NCI-H82 (cell line): Measurements from ENCODE around the gene PINK1.
"Not testable (repeated sequence)": the region's sequence is repeated elsewhere in the genome, so short reads cannot be mapped to it uniquely, and the experiment has no call there.

Experiments
- DNase-seq: peaks from one replicate; lab custom pipeline; 2025; lab: John Stamatoyannopoulos, UW

PINK1 gene

DNA sequence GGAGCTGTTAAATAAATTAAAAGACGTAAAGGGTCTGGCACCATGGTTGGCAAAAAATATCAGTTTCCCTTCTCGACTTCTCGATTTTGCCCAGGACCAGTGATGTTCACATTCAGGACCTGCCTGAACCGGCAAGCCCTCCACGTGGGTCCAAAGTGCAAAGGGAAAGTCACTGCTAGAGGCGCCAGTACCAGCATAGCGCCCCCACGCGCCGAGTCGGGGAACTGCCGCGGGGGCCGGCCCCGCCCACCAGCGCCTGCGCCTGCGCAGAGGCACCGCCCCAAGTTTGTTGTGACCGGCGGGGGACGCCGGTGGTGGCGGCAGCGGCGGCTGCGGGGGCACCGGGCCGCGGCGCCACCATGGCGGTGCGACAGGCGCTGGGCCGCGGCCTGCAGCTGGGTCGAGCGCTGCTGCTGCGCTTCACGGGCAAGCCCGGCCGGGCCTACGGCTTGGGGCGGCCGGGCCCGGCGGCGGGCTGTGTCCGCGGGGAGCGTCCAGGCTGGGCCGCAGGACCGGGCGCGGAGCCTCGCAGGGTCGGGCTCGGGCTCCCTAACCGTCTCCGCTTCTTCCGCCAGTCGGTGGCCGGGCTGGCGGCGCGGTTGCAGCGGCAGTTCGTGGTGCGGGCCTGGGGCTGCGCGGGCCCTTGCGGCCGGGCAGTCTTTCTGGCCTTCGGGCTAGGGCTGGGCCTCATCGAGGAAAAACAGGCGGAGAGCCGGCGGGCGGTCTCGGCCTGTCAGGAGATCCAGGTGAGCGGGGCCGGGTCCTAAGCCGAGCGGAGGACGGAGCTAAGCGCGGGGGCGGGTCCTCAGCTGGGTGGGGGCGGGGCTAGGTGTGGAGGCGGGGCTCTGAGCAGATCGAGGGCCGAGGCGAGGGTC lies at the start of gene PINK1:
Gene PINK1 (plus strand): TSS at position 269 of the 875 bp plus-strand sequence. CDS start 91 bp downstream, at position 360.
- peak; percentile 89 for DNase-seq

- DNase-seq = no peak
These were observed 48.4 kb upstream of the PINK1 start for GRCh38 chr1:20584890-20585289.

- DNase-seq = no peak
These were observed 46.2 kb upstream of the PINK1 start for GRCh38 chr1:20586953-20587660.

DNA sequence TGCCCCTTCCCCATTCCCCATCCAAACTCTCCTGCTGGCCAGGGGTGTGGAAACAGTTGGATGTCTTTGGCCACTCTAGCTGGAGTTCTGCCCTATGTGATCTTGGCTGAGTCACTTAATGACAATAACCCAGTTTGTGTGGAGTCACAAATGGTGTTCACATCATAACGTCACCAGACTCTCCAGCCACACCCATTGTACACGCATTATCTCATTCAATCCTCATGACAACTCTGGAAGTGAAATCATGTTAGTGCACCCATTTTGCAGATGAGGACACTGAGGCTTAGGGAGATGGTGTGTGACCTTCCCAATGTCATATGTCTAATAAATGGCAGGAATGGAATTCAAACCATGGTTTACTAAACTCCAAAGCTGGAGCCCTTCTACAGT lies 45.6 kb upstream of the PINK1 start:
- DNase-seq = no peak

- DNase-seq = no peak
These were observed 44.5 kb upstream of the PINK1 start, which contains the start of gene CDA for GRCh38 chr1:20588634-20589225. TSS of gene CDA (plus strand) at chr1:20589097. CDS start at chr1:20589130, 33 bp downstream.

- DNase-seq = peak; percentile 66
These were observed 43.7 kb upstream of the PINK1 start for GRCh38 chr1:20589331-20590278.

GRCh38 chr1:20590306-20590777 lies 42.9 kb upstream of the PINK1 start:
- DNase-seq = peak; percentile 81

DNA sequence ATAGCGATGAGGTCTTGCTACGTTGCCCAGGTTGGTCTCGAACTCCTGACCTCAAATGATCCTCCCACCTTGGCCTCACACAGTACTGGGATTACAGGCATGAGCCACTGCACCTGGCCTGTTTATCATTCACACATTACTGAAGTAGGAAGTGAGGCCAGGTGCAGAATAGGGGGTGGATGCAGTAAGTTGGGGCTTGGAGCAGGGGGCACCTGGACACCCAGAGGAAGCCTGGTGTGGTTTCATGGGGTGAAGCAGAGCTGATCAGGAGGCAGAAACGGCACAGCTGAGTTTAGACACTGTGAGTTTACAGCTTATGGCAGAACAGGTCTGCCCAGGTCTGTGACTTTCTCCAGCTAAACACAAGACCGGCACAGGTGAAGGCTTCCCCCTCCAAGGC lies 39.5 kb upstream of the PINK1 start:
- no peak for DNase-seq

- no peak for DNase-seq
These were observed 38.5 kb upstream of the PINK1 start for GRCh38 chr1:20594746-20595145.

GRCh38 chr1:20596106-20596505 lies 37.2 kb upstream of the PINK1 start:
- DNase-seq = no peak

- DNase-seq = no peak
These were observed 35.6 kb upstream of the PINK1 start for GRCh38 chr1:20597650-20598049.

- no peak for DNase-seq
These were observed 33.1 kb upstream of the PINK1 start for GRCh38 chr1:20600156-20600555.

- DNase-seq = no peak
These were observed 32.0 kb upstream of the PINK1 start for GRCh38 chr1:20601129-20601825.

GRCh38 chr1:20602851-20603450 lies 30.3 kb upstream of the PINK1 start:
- no peak for DNase-seq

GRCh38 chr1:20603504-20604464 lies 29.5 kb upstream of the PINK1 start:
- DNase-seq = no peak

GRCh38 chr1:20604678-20605077 lies 28.6 kb upstream of the PINK1 start:
- no peak for DNase-seq

DNA sequence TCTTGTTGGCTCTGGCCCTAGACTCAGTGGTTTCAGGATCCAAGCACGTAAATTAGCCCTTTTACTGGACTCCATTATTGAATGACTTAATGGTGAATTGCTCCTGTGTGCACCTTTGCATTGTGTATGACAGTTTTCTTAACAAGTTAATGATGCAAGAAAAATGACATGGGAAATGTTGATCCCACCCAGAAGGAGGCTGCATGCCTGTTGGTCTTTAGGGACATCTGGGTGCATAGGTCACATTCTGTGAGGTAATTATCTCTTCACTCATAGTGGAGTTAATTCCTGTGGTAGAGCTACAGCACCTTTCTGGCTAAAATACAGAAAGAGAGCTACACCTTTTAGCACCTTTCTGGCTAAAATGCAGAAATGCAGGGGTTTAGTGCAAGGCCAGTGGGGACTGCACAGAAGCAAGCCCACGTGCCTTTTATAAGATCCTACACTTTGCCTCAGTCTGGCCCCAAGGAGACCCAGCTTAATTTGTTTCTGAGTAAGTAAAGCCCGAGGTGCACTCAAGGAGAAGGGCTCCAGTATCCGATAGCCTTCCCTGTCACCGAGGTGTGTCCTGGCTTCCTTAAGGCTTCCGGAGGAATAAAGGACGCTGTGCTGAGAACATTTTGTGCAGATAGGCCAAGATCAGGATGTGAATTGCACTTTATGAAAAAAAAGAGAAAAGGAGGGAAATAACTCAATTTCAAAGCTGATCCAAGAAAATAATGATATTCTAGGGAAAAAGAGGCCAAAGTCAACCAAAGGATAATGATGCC lies 26.3 kb upstream of the PINK1 start:
- DNase-seq = not testable (repeated sequence)

- peak; percentile 90 for DNase-seq
These were observed 23.7 kb upstream of the PINK1 start for GRCh38 chr1:20609541-20609940.
